ENCODE data around the gene WWP2.
"Not testable (repeated sequence)": the region's sequence is repeated elsewhere in the genome, so short reads cannot be mapped to it uniquely, and the experiment has no call there.

WWP2 gene

DNA sequence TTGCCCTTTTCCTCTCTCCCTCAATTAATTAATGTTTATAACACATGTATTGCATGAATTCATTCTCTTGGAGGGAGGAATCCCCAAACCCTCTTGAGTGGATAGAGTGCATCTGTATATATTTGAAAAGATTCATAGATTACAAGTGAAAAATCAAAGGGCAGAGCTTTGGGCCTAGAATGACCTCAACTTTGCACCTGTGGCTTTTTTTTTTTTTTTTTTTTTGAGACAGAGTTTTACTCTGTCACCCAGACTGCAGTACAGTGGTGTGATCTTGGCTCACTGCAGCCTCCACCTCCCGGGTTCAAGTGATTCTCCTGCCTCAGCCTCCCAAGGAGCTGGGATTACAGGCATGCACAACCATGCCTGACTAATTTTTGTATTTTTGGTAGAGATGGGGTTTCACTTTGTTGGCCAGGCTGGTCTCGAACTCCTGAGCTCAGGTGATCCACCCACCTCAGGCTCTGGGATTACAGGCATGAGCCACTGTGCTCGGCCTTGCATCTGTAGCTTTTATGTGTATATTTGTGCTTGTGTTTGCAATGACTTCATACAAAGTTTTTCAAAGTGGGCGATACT is 62.5 kb downstream of the WWP2 start:
- not testable (repeated sequence) for H3K9me3 Mint-ChIP-seq; H3K4me1 Mint-ChIP-seq (ENCODE audit: low read depth); H3K4me3 Mint-ChIP-seq; H3K27me3 Mint-ChIP-seq; H3K27ac Mint-ChIP-seq
- peaks cover 23% of the 10 kb centered on the region for H3K36me3 Mint-ChIP-seq (ENCODE audit: low read depth)

DNA sequence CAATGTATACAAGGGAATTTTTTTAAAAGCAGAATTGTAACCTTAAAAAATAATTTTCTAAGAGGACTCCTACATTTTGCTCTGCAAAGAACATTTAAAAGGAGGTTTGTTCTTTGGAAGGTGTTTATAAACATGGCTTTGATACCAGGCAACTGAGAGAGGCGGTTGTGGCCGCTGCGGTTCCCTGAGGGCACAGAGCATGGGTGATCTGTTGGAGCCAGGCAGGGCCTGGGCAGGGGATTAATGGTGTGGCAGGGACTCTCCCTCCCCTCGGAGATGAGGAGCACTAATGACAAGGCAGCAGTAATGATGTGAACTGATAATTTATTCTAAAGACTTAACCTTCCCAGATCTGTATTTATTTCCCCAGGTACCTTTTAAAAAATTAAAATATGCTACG is 65.4 kb downstream of the WWP2 start:
- H3K27ac Mint-ChIP-seq = peak overlapping the region; percentile 45
- H3K27me3 Mint-ChIP-seq = no peaks in the 10 kb centered on the region
- H3K4me1 Mint-ChIP-seq (ENCODE audit: low read depth) = peaks cover 13% of the 10 kb centered on the region
- peaks cover 16% of the 10 kb centered on the region for H3K36me3 Mint-ChIP-seq (ENCODE audit: low read depth)
- H3K4me3 Mint-ChIP-seq = no peak overlapping the region
- no peaks in the 10 kb centered on the region for H3K9me3 Mint-ChIP-seq

DNA sequence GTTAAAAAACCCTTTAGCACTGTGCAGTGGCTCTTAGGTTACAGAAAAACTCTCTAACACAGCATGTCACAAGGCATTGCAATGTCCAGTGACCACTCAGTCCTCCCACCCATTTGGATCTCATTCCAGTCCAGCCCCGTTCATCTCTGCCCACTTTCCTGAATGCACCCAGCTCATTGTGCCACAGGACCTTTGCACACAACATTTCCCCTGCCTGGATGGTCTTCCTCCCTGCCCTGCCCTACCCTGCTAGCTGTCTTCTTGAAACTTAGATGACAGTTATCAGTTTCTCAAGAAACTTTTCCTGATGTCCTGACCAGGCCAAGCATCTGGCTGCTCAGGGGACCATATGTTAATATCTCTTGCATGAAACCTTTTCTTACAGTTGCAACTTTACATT is 67.2 kb downstream of the WWP2 start:
- Mint-ChIP-seq H3K4me1 (ENCODE audit: low read depth) (peaks cover 11% of the 10 kb centered on the region), H3K36me3 (ENCODE audit: low read depth) (peaks cover 9% of the 10 kb centered on the region), H3K27ac (no peak overlapping the region), H3K4me3 (no peak overlapping the region), H3K9me3 (no peaks in the 10 kb centered on the region), H3K27me3 (no peaks in the 10 kb centered on the region)

DNA sequence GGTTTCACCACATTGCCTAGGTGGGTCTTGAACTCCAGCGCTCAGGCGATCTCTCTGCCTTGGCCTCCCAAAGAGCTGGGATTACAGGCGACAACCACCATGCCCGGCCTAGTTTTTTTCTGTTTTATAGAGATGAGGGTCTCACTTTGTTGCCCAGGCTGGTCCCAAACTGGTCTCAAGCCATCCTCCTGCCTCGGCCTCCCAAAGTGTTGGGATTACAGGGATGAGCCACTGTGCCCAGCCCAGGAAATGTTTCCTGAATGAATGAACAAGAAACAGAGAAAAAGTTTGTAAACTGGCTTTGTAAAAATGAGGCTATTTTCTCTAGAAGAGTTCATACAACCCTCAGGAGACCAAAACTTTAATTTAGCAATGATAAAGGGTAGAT is 68.0 kb downstream of the WWP2 start:
- Mint-ChIP-seq H3K9me3 (no peaks in the 10 kb centered on the region), H3K4me3 (no peak overlapping the region), H3K4me1 (ENCODE audit: low read depth) (peaks cover 11% of the 10 kb centered on the region), H3K27me3 (no peaks in the 10 kb centered on the region), H3K27ac (no peak overlapping the region), H3K36me3 (ENCODE audit: low read depth) (peaks cover 9% of the 10 kb centered on the region)

DNA sequence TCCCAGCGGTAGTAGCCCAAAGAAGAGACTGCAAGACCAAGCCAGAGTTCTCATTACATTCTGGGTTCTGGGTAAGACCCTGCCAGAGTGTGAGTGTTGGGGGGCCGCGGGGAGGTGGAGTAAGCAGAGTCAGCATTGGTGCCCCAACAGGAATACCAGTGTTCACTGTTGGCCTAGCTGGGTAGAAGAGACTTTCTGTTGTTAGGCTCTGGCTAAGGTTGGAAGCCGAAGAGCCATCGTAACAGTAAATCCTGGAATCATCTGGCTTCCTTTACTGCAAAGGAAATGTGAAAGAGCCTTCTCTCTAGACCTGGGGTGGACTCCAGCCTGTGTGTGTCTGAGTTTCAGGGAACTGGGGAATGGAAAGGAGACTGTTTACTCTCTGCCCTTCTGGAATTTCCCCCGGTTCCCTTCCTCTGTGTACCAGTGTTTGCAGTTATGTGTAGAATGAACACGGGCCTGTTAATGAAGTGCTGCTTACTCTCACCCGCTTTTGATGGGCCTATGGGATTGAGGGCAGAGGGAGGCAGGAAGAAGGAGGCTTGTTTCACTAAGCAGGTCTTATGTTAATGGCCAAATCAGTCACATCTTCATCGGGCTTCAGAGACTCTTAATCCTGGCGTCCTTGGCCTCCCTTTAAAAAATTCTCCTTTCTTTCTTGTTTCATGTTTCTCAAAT is 68.5 kb downstream of the WWP2 start:
- no peaks in the 10 kb centered on the region for H3K9me3 Mint-ChIP-seq
- no peaks in the 10 kb centered on the region for H3K27me3 Mint-ChIP-seq
- H3K36me3 Mint-ChIP-seq (ENCODE audit: low read depth) = peaks cover 9% of the 10 kb centered on the region
- H3K4me1 Mint-ChIP-seq (ENCODE audit: low read depth) = peaks cover 11% of the 10 kb centered on the region
- no peak overlapping the region for H3K4me3 Mint-ChIP-seq
- H3K27ac Mint-ChIP-seq = no peak overlapping the region

DNA sequence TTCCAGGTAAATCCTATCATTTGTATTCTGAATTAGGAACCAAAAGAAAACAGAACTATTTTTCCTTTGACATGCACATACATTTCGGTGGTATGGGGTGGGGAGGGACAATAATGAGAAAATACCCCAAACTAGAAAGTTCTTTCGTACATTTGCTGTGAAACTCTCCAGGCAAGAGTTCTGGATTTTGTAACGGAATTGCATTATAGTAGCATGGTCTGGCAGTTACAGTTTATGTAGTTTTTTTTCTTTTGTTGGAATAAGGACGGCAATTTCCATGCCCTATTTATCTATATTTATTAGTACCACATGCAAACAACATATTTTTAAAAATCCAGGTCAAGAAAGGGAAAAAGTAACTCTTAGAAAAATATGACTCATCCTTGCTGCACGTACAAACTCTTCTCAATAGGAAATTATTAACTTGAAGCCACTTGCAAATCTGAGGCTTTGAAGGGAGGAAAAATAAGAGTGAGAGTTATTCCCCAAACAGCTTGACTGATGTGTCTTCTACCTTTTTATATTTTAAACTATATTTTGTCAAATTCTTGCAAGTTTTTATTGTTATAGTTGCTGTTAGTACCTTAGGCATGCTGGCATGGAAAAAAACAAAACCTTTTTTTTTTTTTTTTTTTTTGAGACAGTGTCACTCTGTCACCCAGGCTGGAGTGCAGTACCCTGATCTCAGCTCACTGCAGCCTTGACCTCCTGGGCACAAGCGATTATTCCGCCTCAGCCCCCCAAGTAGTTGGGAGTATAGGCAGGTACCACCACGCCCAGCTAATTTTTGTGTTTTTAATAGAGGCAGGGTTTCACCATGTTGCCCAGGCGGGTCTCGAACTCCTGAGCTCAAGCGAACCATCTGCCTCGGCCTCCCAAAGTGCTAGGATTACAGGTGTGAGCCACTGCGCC is 69.3 kb downstream of the WWP2 start:
- H3K4me3 Mint-ChIP-seq = no peak overlapping the region
- H3K4me1 Mint-ChIP-seq (ENCODE audit: low read depth) = peaks cover 11% of the 10 kb centered on the region
- peaks cover 9% of the 10 kb centered on the region for H3K36me3 Mint-ChIP-seq (ENCODE audit: low read depth)
- H3K27ac Mint-ChIP-seq = no peak overlapping the region
- H3K27me3 Mint-ChIP-seq = no peaks in the 10 kb centered on the region
- H3K9me3 Mint-ChIP-seq = no peaks in the 10 kb centered on the region

DNA sequence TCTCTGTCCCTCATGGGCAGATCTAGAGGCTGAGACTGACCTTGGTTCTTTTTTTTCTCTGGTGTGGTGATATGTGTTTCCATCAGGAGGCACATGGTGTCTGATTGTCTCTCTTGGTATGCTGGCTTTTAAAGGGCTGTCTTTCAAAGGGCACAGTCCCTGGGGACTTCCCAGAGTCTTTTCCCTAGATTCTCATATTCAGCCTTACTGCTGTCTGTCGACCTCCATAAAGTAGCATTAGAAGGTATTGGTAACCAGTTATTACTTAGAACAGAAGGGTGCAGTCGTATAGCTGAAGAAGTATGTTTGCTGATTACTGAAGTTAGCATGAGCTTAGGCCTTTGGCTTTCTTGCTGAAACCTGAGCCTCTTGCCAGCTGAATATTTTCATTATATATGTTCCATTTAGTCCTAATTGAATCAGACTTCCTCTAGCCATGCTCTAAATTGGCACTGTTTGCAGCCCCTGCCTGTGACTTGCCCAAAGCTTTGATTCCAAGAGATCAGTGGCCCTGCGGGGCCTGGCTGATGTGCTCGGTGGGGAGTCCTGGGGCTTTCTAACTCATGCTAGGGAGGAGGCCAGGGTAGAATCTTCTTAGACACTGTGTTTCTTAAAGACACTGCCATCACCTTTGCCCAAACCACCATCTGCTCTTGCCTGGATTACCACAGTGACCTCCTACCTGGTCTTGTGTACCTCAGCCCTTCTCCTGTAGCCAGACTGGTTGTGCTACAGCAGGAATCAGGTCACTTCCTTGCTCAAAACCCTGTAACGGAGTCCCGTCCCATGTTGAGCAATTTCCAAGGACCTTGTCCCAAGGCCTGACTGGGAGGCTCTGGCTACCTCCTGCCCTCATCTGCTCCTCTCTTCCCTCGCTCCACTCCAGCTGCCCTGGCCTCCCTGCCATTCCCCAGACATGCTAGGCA is 71.5 kb downstream of the WWP2 start:
- H3K36me3 Mint-ChIP-seq (ENCODE audit: low read depth) = peaks cover 8% of the 10 kb centered on the region

DNA sequence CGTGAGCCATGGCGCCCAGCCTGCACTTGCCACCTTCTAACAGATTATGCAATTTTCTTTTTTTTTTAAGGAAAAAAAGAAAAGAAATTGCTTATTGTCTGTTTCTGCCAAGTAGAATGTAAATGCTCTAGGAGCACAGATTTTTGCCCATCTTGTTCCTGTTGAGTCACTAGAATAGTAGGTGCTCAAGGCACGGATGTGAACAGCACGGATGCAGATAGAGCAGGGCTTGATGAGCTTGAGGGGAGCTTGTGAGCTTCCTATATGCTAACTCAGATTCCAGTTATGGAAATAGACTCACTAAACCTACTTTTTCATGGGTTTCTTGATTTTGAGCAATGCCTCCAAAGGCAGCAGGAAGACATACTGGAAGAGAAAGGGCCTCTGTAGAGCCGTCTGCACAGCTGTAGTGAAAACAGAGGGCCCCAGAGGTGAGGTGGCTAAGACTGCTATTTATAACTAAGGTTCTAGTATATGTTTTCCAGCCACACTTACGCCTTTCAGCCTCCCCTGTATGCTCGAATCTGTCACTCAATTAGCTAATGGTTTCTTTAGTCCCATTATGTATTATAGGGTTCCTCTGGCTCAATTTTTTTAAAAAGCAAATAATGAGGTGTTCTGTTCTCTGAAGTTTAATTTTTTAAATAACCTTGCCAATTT is 72.8 kb downstream of the WWP2 start:
- Mint-ChIP-seq H3K4me3 (no peak overlapping the region), H3K9me3 (no peaks in the 10 kb centered on the region), H3K36me3 (ENCODE audit: low read depth) (peaks cover 2% of the 10 kb centered on the region), H3K27ac (no peak overlapping the region), H3K27me3 (no peaks in the 10 kb centered on the region), H3K4me1 (ENCODE audit: low read depth) (peaks cover 11% of the 10 kb centered on the region)

More for the DNA sequence above, 71.5 kb downstream of the WWP2 start:
- Mint-ChIP-seq H3K27me3 (no peaks in the 10 kb centered on the region), H3K4me3 (no peak overlapping the region), H3K27ac (peak overlapping the region; percentile 59), H3K4me1 (ENCODE audit: low read depth) (peaks cover 11% of the 10 kb centered on the region), H3K9me3 (no peaks in the 10 kb centered on the region)

DNA sequence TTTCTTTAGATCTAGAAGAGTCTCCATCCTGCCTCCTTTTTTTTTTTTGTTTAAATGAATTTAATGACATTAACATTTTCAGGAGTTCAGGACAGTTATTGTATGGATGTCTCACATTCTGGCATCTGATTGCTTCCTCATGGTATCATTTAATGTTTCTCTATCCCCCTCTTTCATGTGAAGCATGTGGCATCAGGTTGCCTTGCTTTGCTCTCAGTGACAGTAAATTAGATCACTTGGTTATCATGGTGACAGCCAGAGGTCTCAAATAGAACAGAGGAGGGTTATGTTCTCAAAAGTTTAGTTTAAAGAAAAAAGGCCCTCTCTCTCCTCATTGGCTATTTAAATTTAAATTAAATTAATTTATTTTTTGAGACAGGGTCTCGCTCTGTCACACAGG is 74.1 kb downstream of the WWP2 start:
- H3K4me1 Mint-ChIP-seq (ENCODE audit: low read depth) = peaks cover 8% of the 10 kb centered on the region
- no peaks in the 10 kb centered on the region for H3K9me3 Mint-ChIP-seq
- no peak overlapping the region for H3K27ac Mint-ChIP-seq
- peaks cover 14% of the 10 kb centered on the region for H3K36me3 Mint-ChIP-seq (ENCODE audit: low read depth)
- H3K27me3 Mint-ChIP-seq = no peaks in the 10 kb centered on the region
- H3K4me3 Mint-ChIP-seq = no peak overlapping the region

DNA sequence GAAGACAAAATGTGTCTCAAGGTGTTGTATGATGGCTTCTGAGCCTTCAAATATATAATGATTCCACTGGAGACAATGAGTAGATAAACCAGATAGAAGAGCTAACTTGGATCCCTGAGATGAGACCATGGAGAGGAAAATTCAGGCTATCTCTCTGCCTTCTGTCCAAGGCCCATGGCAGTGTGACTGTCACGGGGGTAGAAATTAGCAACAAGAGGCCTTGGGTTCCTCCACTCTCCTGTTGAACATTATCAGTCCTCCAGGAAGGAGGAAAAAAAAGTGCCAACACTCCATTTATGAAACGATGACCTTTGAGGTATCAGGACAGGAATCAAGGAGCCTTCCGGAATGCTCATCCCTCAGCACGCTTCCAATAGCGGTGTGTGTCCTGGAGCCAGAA is 75.2 kb downstream of the WWP2 start:
- Mint-ChIP-seq H3K36me3 (ENCODE audit: low read depth) (peaks cover 15% of the 10 kb centered on the region), H3K27ac (no peak overlapping the region), H3K9me3 (no peaks in the 10 kb centered on the region), H3K4me1 (ENCODE audit: low read depth) (peaks cover 5% of the 10 kb centered on the region), H3K27me3 (no peaks in the 10 kb centered on the region), H3K4me3 (no peak overlapping the region)

DNA sequence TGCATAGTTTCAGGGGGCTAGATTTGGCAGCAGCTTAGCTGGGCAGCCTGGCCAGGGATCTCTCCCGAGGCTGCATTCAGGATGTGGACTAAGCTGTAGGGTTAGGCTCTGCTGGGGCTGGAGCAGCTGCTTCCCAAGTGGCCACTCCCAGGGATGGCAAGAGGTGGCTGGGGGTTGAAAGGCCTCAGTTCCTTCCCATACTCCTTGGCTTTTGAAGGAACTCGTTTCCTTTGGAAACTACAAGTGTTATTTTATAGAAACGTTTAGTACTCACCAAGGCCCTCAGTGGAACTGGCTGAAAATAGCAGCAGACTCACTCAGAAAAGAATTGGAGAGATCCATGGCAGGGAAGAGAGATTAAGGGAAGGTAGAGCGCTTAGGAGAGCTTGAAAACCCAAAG is 76.4 kb downstream of the WWP2 start:
- Mint-ChIP-seq H3K4me1 (ENCODE audit: low read depth) (no peaks in the 10 kb centered on the region), H3K36me3 (ENCODE audit: low read depth) (peaks cover 18% of the 10 kb centered on the region), H3K9me3 (no peaks in the 10 kb centered on the region), H3K4me3 (no peak overlapping the region), H3K27me3 (no peaks in the 10 kb centered on the region), H3K27ac (no peak overlapping the region)

DNA sequence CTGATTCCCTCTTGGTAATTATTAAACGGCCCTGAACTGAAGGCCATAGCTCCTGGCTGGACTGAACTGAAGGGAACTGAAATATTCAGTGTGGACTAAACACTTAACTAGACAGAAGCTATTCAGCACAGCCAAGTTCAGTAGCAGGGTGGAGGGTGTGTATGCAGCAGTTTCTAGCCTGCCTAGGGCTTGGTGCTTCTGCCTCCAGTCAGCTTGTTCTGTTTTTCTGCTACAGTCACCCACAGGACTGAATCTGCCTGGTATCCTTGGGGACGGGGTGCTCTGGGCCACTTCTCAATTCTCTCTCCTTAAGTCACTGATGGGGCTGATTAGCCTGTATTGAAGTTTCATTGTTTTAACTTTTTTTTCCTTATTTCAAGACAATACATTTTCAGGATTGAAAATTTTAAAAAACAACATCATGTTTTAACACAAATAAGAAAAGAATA is 77.1 kb downstream of the WWP2 start:
- Mint-ChIP-seq H3K4me3 (no peak overlapping the region), H3K27me3 (no peaks in the 10 kb centered on the region), H3K9me3 (no peaks in the 10 kb centered on the region), H3K36me3 (ENCODE audit: low read depth) (peaks cover 18% of the 10 kb centered on the region), H3K4me1 (ENCODE audit: low read depth) (no peaks in the 10 kb centered on the region), H3K27ac (no peak overlapping the region)

DNA sequence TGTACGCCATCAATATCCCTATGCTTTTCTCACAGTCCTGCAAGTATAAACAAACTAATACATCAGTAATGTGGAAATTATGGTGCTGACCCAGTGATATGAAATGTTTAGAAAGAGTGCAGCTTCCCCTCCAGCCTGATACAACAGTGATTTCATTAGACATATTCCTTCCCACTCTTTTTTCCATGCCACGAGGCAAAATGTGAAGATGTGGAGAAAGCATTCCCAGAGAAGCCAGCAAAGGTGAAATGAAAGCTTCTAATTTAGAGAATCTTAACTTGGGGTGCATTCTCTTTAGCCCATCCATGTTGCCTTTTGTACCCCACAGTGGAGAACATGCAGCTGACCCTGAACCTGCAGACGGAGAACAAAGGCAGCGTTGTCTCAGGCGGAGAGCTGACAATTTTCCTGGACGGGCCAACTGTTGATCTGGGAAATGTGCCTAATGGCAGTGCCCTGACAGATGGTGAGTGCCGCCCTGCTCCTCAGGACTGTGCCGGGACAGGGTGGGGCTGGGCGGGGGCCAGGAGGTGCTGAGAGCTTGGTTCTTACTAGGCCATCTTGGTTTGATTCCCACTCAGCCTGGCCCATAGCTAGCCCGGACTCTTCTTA is 77.8 kb downstream of the WWP2 start:
- no peak overlapping the region for H3K4me3 Mint-ChIP-seq
- H3K36me3 Mint-ChIP-seq (ENCODE audit: low read depth) = peaks cover 18% of the 10 kb centered on the region
- H3K27me3 Mint-ChIP-seq = no peaks in the 10 kb centered on the region
- H3K9me3 Mint-ChIP-seq = no peaks in the 10 kb centered on the region
- no peaks in the 10 kb centered on the region for H3K4me1 Mint-ChIP-seq (ENCODE audit: low read depth)
- H3K27ac Mint-ChIP-seq = no peak overlapping the region

DNA sequence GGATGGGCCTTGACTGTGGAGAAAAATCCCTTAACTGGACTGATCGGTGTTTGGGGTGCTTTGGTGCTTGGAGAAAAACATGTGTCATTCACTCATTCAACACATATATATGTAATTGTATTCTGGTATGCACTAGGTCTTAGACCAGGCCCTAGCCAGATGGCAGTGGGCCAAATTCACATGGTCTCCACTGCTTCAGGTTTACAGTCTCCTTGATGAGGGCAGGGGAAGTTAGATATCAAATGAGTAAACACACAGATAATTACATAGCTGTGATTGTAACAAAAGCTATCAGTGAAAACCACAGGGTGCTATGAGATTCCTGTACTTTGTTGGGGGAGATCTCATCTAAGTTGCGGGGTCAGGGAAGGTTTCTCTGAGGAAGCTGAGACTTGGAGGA is 78.8 kb downstream of the WWP2 start:
- Mint-ChIP-seq H3K4me1 (ENCODE audit: low read depth) (no peaks in the 10 kb centered on the region), H3K27me3 (no peaks in the 10 kb centered on the region), H3K27ac (no peak overlapping the region), H3K9me3 (no peaks in the 10 kb centered on the region), H3K4me3 (no peak overlapping the region), H3K36me3 (ENCODE audit: low read depth) (peaks cover 20% of the 10 kb centered on the region)

All from stimulated activated naive CD8-positive, alpha-beta T cell treated with anti-CD3 and anti-CD28 coated beads, Interleukin-15, Interleukin-2, amounts not matched to agents 100 ng/mL and 50 ng/mL, for 24 hours (primary cell).